ENCODE measurements around the gene DNAI1.

DNAI1 gene

GRCh38 chr9:34515959-34516358 lies 57.4 kb downstream of the DNAI1 start:
- TF ChIP-seq, protein P1, sequence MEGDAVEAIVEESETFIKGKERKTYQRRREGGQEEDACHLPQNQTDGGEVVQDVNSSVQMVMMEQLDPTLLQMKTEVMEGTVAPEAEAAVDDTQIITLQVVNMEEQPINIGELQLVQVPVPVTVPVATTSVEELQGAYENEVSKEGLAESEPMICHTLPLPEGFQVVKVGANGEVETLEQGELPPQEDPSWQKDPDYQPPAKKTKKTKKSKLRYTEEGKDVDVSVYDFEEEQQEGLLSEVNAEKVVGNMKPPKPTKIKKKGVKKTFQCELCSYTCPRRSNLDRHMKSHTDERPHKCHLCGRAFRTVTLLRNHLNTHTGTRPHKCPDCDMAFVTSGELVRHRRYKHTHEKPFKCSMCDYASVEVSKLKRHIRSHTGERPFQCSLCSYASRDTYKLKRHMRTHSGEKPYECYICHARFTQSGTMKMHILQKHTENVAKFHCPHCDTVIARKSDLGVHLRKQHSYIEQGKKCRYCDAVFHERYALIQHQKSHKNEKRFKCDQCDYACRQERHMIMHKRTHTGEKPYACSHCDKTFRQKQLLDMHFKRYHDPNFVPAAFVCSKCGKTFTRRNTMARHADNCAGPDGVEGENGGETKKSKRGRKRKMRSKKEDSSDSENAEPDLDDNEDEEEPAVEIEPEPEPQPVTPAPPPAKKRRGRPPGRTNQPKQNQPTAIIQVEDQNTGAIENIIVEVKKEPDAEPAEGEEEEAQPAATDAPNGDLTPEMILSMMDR (IDR thresholded peaks at IDR 0.05; ENCODE audit: low read depth, low read length, missing control alignments): no peak
- no peak overlapping the region for H3K4me3 ChIP-seq (ENCODE audit: low read depth, low read length)
- in situ Hi-C loops (cut with HindIII; ENCODE audit: low sequenced_read_pairs): no loop called here
- no peak for DNase-seq (ENCODE audit: low read depth)

GRCh38 chr9:34517185-34517584 lies 58.6 kb downstream of the DNAI1 start:
- in situ Hi-C loops (cut with HindIII; ENCODE audit: low sequenced_read_pairs): no loop called here
- H3K4me3 ChIP-seq (ENCODE audit: low read depth, low read length): no peak overlapping the region
- no peak for DNase-seq (ENCODE audit: low read depth)
- TF ChIP-seq, protein P1 (IDR thresholded peaks at IDR 0.05; ENCODE audit: low read depth, low read length, missing control alignments): no peak

DNA sequence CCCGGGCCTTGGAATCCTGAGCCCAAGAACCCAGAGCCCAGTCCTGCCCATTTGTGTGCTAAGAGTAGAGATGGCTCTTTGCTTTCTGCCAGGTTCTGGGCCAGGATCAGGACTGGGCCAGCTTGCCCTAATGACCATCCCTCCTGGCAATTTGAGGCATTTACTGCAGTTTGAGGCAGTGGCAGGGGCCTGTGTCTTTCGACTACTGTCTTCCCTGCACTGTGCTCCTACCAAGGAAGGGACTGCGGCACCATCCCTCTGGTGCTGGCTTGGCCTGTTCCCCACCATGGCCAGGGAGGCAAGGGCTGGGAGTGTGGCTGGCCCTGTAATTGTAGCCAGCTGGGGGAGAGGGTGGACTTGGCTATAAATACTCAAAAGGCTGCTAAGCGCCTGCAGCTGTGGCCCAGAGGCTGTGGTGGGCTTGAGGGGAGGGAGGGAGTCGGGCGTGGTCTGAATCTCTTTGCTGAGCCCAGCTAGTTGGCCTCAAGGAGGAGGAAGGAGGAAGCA lies 59.6 kb downstream of the DNAI1 start:
- TF ChIP-seq, protein P1 (IDR thresholded peaks at IDR 0.05; ENCODE audit: low read depth, low read length, missing control alignments): no peak
- no peak for DNase-seq (ENCODE audit: low read depth)
- no peak overlapping the region for H3K4me3 ChIP-seq (ENCODE audit: low read depth, low read length)
- in situ Hi-C loops (cut with HindIII; ENCODE audit: low sequenced_read_pairs): no loop called here

- TF ChIP-seq, protein P1 (IDR thresholded peaks at IDR 0.05; ENCODE audit: low read depth, low read length, missing control alignments): no peak
- DNase-seq (ENCODE audit: low read depth): no peak
- no peak overlapping the region for H3K4me3 ChIP-seq (ENCODE audit: low read depth, low read length)
- in situ Hi-C loops (cut with HindIII; ENCODE audit: low sequenced_read_pairs): no loop called here
These were observed 60.3 kb downstream of the DNAI1 start for GRCh38 chr9:34518896-34519295.

DNA sequence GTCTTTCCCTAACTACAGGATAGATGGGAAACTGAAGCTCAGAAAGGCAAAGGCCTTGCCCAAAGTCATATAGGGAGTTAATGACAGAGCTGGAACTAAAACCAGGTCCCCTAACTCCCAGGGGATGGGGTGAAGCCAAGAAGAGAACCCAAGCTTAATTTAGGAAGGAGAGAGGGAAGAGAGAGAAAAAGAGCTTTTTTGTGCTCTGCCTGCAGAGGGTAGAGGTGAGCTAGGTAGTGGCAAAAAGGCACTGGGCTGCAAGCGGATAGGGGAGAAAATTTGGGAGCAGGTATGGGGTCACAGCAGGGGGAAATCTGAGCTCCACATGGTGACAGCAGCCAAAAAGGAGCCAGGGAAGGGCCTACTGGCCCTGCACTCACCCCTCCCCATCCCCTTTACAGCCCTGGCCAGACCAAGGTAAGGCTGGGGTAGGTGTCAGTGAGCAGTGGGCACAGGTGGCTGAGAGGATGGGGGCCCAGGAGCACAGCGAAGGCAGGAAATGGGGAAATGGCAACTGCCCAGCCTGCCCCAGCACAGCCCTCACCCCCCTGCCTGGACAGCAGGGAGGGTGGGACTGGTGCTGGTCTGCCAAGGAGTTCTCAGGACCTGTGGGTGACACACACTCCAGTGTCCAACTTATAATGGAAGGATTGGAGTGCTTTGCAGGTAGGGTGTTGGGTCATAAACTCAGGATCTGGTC lies 60.9 kb downstream of the DNAI1 start:
- DNase-seq (ENCODE audit: low read depth): no peak
- H3K4me3 ChIP-seq (ENCODE audit: low read depth, low read length): no peak overlapping the region
- in situ Hi-C loops (cut with HindIII; ENCODE audit: low sequenced_read_pairs): no loop called here
- TF ChIP-seq, protein P1 (IDR thresholded peaks at IDR 0.05; ENCODE audit: low read depth, low read length, missing control alignments): no peak

- TF ChIP-seq, protein P1 (IDR thresholded peaks at IDR 0.05; ENCODE audit: low read depth, low read length, missing control alignments): no peak
- no peak overlapping the region for H3K4me3 ChIP-seq (ENCODE audit: low read depth, low read length)
- in situ Hi-C loops (cut with HindIII; ENCODE audit: low sequenced_read_pairs): no loop called here
- DNase-seq (ENCODE audit: low read depth): no peak
These were observed 61.5 kb downstream of the DNAI1 start for GRCh38 chr9:34520096-34520495.

Data from astrocyte of the cerebellum (primary cell).